Right ventricle myocardium inferior (tissue), 1 donor: ENCODE measurements around the gene TUBGCP2. TPM values are rescaled to one million over a fixed set of nuclear protein-coding genes. Genes with fewer than 3 reads are reported as not detected.

Source experiments
- ATAC-seq: fragments of 200-7000 bp; cut with Tn5 transposase; one replicate; pipeline ENCODE4 v1.9.1; 2020; ENCODE audit warnings: mild to moderate bottlenecking, moderate library complexity
- DNase-seq: peaks from one replicate; pipeline ENCODE4 v3.0.0; 2021; ENCODE audit errors: missing footprints
- intact Hi-C: fragments of 100-400 bp; cut with DNase I; formaldehyde crosslinking; loops from one replicate; pipeline ENCODE4 v1.11.0; 2022
- total RNA-seq: library from RNA; stranded (reverse); fragmentation: NEBNext Ultra II Directional; extraction: Animal tissue kit (Norgen Biotek cat#: 25700); gene quantifications from one replicate; pipeline ENCODE4 v1.2.1, GENCODE V29; 2021
- donor health status: DM: no; HTN: yes; CAD: no; lungs with severe emphysema.

TUBGCP2 gene
- total RNA-seq, 1 donor from 2014 or later: 44.7 TPM

DNA sequence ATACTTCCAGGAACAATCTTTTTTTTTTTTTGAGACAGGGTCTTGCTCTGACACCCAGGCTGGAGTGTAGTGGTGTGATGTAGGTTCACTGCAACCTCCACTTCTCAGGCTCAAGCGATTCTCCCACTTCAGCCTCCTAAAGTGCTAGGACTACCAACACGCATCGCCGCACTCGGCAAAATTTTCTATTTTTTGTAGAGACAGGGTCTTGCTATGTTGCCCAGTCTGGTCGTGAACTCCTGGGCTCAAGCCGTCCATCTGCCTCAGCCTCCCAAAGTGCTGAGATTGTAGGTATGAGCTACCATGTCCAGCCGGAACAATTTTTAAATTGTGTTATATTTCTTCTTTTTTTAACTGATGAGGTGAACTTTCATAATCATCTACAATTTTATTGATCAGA is 2.1 kb upstream of the TUBGCP2 start:
- ATAC-seq: no peak
- intact Hi-C loops: no loop called here

DNA sequence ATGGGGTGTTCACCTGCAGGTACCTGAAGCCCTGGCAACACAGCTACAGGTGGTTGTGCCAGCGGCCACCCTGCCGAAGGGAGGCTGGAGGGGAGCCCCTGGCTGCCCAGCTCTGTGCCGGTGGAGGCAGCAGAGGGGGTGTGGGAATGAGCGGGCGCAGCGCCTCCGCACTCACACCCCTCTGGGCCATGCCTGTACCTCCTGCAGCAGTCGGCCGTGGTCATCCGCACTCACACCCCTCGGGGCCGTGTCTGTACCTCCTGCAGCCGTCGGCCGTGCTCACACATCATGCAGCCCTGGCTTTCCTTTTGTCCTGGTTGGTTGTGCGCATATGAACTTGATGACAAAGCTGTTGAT is 1.7 kb upstream of the TUBGCP2 start:
- DNase-seq: no peak
- no peak for ATAC-seq
- intact Hi-C loops: no loop called here

More for the DNA sequence above, 2.1 kb upstream of the TUBGCP2 start:
- DNase-seq: no peak

DNA sequence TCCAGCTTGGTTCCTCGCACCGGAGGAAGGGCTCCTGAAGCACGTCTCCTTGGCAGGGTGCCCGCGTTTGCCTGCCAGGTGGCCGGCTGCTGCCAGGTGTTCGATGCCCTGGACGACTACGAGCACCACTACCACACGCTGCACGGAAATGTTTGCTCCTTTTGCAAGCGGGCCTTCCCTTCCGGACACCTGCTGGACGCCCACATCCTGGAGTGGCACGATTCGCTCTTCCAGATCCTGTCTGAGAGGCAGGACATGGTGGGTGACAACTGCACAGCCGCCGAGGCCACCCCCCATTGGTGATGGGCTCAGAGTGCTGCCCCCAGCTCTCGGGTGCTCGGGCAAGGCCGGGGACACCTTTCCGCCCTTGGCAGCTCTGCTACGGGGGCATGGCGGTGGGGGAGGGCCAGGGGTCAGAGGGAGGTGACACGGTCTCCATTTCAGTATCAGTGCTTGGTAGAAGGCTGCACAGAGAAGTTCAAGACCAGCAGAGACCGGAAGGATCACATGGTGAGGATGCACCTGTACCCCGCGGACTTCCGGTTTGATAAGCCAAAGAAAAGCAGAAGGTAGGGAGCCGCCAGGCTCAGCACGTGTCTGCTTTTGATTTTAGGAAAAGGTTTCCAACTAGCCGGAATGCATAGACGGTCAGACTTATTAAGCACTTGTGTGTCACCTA is 1.2 kb upstream of the TUBGCP2 start:
- DNase-seq (no peak), ATAC-seq (no peak)
- intact Hi-C loops: loop anchor here (5.0 kb wide), 1 partner anchor 48 kb away; no protein-coding TSS in a partner anchor

DNA sequence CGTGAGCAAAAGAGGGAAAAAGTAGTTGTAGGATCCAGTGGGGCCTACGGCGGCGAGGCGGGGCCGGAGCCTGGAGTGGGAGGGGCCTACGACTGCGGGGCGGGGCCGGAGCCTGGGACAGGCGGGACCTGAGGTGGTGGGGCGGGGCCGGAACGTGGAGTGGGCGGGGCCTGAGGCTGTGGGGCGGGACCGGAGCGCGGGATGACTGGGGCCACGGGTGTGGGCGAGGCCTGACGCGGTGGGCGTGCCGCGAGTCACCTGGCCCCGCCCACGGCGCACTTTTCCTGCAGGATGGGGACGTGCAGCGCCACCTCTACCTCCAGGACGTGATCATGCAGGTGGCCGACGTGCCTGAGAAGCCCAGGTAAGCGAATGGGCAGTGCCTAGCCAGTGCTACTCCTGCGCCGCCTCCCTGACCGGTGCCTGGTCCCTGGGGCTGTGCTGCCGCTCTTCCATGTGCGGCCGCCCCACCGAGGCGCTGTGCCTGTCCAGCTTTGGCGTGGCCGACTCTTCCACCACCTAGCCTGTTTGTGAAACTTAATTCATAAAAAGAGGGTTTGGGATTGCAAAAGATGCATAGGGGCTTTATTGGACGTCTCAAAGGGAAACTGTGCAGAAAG is 538 bp upstream of the TUBGCP2 start:
- ATAC-seq: peak; percentile 97
- intact Hi-C loops: loop anchor here (5.0 kb wide), 1 partner anchor 47 kb away; no protein-coding TSS in a partner anchor

DNA sequence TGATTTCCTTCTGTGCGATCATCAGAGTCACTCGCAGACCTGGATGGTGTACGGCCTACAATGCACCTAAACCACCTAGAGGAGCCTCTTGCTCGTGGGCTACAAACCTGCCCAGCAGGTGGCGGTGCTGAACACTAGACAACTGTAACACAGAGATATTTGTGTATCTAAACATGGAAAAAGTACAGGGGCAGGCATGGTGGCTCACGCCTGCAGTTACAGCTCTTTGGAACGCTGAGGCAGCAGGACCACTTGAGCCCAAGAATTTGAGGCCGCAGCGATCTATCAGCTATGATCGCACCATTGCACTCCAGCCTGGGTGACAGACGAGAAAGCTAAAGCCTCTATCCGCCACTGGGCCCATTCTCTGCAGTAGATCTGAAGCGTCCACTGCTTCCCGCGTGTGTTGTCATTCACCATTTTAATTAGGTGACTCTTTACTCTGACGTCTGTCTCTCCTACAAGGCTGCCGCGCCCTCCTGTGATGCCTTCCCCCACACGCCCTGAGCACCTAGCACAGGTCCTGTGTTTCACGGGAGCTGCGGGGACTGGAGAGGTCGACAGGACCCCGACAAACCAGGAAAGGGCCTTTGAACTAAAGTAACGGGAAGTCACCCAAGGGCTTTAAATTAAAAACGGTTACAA is 774 bp downstream of the TUBGCP2 start:
- DNase-seq (peak; percentile 88), ATAC-seq (no peak)
- intact Hi-C loops: loop anchor here (5.0 kb wide), 1 partner anchor 46 kb away; no protein-coding TSS in a partner anchor

More for the DNA sequence above, 538 bp upstream of the TUBGCP2 start:
- DNase-seq: peak; percentile 97

DNA sequence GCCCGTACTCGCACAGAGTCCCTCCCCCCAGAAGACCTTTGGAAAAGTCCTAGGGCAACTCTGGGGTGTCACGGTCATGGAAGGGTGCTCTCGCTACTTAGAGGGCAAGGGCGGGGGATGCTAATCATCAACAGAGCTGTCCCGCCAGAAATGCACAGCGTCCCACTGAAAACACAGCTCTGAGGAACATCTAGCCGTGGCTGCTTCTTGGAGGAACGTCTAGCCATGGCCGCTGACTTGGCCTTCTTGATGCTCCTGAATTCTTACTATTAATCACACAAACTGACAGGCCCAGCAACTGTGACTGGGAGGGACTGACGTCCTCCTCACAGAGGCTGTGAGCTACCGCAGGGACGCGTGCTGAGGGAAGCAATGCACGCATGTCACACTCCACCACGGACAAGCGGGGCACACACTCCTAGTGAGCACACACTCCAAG is 1.7 kb downstream of the TUBGCP2 start:
- ATAC-seq (no peak), DNase-seq (no peak)
- intact Hi-C loops: loop anchor here (5.0 kb wide), 1 partner anchor 45 kb away; no protein-coding TSS in a partner anchor

DNA sequence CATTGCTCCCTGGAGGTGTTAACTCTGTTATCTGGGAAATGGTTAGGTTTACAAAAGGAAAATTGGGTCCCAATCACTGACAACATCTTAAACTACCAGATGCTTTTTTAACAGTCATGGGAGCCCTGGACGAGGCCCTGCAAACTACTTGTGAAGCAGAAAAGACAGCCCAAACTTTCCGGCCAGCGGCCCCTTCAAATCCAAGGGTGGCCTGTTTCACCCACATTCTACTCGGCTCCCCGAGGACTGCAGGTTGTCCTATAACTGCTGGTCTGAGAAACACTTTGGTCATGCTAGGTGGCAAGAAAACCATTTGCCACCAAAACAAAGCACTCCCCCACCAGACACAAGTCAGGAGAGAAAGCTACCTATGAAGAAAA is 2.6 kb downstream of the TUBGCP2 start:
- intact Hi-C loops: loop anchor here (5.0 kb wide), 1 partner anchor 44 kb away; no protein-coding TSS in a partner anchor
- ATAC-seq: no peak
- DNase-seq: no peak

DNA sequence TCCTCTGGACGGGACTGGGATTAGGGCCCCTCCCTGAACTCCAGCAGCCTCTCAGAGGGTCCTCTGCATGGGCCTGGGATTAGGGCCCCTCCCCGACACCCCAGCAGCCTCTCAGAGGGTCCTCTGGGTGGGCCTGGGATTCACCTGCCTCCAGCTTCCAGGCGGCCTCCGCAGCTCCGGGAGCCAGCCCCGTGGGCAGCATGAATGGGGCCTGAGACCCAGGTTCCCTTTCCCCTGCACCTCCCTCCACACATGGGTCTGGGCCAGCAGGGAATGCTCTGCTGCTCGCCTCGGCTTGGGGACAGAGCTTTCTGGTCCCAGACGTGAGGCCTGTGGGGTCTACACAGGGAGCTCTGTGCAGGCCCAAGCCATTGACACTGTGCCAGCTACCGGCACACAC is 5.5 kb downstream of the TUBGCP2 start:
- DNase-seq (no peak), ATAC-seq (no peak)
- intact Hi-C loops: no loop called here

DNA sequence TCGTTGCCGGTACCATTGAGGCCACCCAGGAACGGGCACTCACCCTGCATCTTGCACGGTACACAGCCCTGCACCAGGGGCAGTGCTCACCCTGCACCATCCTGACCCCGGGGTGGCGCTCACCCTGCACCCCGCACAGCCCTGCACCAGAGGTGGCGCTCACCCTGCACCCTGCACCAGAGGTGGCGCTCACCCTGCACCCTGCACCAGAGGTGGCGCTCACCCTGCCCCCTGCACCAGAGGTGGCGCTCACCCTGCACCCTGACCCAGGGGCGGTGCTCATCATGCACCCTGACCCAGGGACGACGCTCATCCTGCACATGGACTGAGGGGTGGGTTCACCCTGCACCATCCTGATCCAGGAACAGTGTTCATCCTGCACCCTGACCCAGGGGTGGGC is 6.4 kb downstream of the TUBGCP2 start:
- DNase-seq (no peak), ATAC-seq (peak; percentile 3)
- intact Hi-C loops: no loop called here

DNA sequence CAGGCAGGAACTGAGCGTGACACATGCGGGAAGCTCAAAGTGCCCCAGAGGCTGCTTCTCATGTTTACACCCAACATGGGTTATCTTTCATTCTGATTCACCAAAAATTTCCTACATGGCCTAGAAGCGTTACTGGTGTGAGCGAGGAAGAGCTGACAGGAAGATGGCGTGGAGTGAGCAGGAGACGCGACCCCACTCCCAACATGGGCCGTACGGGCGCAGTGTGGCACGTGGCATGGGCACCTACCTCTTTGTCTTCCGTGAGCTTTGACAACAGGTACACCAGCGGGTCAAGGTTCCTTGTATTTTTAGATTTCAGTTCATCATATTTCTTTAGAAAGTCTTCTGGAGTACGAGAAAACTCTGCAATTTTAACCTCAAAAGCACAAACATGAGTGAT is 8.9 kb downstream of the TUBGCP2 start:
- ATAC-seq: no peak
- DNase-seq: no peak

DNA sequence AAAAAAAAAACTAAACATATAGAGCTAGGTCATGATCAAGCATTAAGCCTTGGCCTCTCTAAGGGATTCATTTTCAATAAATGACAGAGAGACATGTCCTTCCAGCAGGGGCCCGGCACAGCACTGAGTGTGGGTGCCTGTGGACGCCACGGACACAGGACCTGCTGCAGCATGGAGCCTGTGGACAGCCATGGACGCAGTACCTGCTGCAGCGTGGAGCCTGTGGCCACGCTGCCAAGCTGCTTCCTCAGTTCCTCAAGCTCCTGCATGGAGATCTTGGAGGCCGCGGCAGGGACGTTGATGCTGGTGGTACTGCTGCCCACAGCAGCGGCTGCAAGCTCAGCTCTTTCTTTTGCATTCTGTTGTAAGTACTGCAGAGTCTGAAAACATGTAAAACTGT is 9.4 kb downstream of the TUBGCP2 start:
- intact Hi-C loops: no loop called here
- DNase-seq: no peak
- no peak for ATAC-seq

More for the DNA sequence above, 8.9 kb downstream of the TUBGCP2 start:
- intact Hi-C loops: no loop called here

DNA sequence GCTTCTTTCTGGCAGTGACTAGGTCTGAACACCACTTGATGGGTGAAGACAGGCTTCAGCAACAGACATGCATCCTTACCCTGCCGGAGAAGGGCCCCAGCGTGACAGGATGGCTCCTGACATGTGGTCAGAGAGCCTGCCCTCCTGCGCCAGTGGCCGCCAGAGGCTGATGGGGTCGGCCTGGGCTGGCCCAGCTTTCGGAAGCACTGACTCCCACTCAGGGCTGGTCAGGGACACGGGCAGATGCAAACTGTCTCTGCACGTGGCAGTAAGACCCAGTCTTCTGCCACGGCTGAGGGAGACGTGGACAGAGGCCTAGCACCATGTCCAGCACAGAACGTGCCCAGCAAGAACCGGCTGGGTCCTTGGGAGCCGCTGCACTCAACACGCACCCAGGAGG is 10.2 kb downstream of the TUBGCP2 start:
- intact Hi-C loops: no loop called here
- ATAC-seq: no peak
- DNase-seq: no peak

DNA sequence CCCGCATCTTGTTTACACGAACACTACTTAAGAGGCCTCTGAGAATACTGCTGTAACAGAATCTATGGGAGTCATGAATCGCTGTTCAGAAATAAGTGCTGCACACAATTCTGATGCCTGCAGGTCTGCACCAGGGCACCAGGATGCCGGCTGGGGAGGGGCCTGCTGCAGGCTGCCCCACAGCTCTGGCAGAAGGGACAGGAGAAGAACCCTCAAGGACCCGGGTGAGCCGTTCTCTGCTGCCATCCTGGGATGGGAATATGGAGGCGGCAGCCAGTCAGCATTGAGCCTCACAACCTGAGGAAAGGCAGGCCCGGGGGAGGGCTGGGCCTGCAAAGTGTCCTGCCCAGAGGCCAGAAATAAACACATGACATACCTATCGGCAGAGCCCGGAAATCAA is 11.2 kb downstream of the TUBGCP2 start:
- DNase-seq (no peak), ATAC-seq (no peak)
- intact Hi-C loops: no loop called here

DNA sequence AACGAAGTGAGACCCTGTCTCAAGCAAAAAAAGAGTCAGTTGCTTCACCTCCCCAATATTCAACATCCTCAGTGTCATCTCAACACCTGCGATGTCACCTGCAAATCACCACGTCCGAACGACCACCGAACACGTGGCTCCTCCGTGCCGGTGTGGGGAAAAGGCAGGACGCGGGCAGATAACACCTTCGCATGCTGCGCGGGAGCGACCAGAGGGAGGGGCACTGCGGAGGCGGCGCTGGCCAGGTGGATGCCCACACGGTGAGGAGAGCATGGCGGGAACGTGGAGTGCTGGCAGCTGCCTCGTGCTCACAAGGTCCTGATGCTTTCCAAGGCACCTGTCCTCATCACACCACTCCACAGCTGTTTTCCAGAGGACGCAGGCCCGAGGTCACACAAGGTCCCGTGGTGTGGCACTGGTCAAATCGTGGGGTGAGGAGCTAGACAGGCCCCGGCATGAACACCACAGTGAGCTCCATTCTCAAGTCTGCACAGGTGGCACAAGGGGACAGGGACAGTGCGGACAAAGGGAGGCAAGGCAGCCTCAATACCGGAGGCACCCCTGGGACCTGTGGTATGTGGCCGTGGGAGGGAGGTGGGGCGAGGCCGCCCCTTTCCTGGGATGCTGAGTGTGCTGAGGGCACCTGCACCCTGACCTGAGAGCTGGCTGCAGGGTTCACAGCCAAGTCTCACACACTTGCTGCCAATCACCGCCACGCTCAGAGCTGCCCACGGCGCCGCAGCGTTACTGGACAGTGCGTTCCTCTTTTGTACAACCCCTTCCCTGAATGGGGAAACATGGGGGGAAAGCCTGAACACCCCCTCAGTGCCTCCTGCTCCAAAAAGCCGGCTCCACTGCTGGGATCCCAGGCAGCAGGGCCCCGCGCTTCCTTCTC is 13.0 kb downstream of the TUBGCP2 start:
- intact Hi-C loops: no loop called here
- DNase-seq (no peak), ATAC-seq (no peak)

DNA sequence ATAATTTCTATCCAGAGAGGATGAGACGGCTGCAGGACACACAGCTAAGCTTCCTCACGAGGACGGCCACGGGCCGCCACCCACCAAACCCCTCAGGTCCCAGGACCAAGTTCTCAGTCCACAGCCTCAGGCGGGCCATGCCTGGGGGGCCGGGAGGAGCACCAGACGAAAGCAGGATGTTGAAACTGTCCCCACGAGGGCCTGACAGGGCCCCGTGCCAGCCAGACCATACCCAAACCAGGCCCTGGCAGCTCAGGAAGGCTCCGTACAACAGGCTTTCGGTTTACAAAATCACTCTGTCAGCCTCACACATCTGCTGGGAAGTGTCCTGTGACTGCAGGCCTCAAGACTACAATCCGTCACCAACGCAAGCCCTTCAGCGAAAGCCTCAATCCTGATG is 14.5 kb downstream of the TUBGCP2 start:
- intact Hi-C loops: no loop called here
- DNase-seq (no peak), ATAC-seq (no peak)

DNA sequence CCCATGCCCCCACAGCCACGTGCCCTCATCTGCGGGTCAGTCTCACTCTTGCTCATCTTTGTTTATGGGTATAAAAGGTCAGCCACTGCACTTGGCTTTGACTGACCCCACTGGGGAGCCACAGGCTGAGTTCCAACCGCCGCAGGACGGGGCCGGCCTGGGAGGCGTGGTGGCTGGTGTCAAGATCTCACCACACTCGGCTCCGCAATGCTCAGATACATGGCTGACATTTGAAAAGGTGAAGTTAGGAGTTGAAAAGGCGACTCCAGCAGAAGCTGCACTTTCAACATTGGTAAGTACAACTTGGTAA is 14.9 kb downstream of the TUBGCP2 start:
- DNase-seq (no peak), ATAC-seq (no peak)
- intact Hi-C loops: no loop called here

DNA sequence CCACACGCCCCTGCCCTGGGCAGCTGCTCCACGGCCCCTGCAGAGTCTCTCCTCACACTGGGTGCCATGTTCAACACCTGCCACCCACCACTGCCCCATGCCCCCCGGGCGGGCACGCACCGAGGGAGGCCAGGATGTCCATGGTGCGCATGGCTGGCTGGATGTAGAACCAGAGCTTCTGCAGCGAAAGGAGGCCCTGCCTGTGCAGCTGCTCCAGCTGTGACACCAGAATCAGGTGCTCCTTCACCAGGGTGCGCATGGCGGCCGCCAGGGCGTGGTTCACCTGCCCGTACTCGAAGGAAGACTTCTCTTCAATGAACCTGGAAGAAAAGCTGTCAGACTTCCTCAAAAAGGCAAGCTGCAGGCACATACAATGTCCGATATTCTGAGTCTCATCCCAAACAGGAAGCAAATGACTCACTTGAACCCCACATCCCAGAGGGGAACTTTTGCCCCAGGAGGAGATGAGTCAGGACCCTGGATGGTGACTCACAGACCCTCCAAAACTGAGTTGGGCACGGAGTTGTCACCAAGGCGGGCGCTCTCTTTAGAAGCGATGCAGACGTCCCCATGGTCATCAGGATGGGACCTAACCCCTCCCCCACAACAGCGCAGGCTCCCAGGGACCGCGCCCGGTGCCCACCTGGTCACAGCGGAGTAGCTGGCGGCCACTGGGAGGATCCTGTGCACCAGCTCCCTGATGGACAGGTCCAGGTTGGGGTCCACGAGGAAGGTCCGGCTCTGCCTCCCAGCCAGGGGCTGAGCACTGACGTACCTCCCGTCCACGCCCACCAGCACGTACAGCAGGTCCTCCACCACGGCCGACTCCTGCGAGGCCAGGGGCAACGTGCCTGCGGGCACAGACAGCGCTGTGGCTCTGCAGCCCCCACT is 15.5 kb downstream of the TUBGCP2 start:
- no peak for DNase-seq
- no peak for ATAC-seq
- intact Hi-C loops: no loop called here

DNA sequence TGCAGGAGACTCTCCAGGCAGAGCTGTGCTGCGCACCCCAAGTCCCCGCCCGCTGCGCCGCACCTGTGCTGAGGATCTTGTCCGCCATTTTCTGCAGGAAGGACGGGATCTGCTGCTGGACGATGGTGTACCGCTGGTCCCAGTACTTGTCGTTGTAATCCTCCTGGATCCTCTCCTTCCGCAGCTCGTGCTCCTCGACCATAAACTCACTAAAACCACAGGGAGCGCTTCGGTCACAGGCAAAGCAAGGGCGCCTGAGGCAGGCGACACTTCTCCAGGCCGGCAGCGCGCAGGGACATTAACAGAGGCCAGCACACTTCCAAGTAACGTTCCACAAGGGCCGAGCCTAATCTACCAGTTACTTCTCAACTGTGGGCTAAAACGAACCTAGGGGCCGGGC is 18.9 kb downstream of the TUBGCP2 start:
- ATAC-seq (no peak), DNase-seq (no peak)
- intact Hi-C loops: no loop called here
